HEK293 (cell line): Measurements from ENCODE around the gene TGFB1.

Source experiments
- CTCF ChIA-PET: fragments of 350-600 bp; formaldehyde crosslinking; extraction: SDS; loops from one replicate; lab custom pipeline; 2021; ENCODE audit warnings: antibody characterized with exemption; lab: Yijun Ruan, JAX
- POLR2A ChIA-PET: fragments of 300-600 bp; formaldehyde crosslinking; extraction: SDS; loops from one replicate; lab custom pipeline; 2020; ENCODE audit warnings: antibody characterized with exemption, inconsistent platforms; lab: Yijun Ruan, JAX
- H3K27ac ChIP-seq: fragments of 200-500 bp; sonication (Bioruptor generic); 2 replicates; pipeline ENCODE4 v1.5.1; 2014; ENCODE audit warnings: low read depth, low read length, control low read depth, inconsistent platforms; ENCODE audit errors: extremely low read depth
- H3K36me3 ChIP-seq, 2 experiments: fragments of 200-500 bp in 1 of 2; sonication (Bioruptor generic) in 1 of 2; 1 replicate in 1 of 2; 2 replicates in 1 of 2; pipeline ENCODE4 v1.5.1; 2014 to 2017; ENCODE audit warnings: inconsistent platforms in 2 of 2, low read length in 2 of 2; ENCODE audit not compliant: control insufficient read depth in 2 of 2, insufficient read depth in 1 of 2
- H3K4me1 ChIP-seq: fragments of 200-500 bp; sonication (Bioruptor generic); 2 replicates; pipeline ENCODE4 v1.5.1; 2014; ENCODE audit warnings: mild to moderate bottlenecking, low read length, inconsistent platforms; ENCODE audit not compliant: control insufficient read depth, insufficient read depth
- H3K4me3 ChIP-seq: 2 replicates; pipeline ENCODE4 v1.5.1; 2011; ENCODE audit warnings: low read depth, mild to moderate bottlenecking, control low read depth, low read length, moderate library complexity
- H3K9me3 ChIP-seq: fragments of 200-500 bp; sonication (Bioruptor generic); 2 replicates; pipeline ENCODE4 v1.5.1; 2014; ENCODE audit warnings: low read depth, low read length, inconsistent platforms; ENCODE audit not compliant: control insufficient read depth, insufficient read depth
- GLI4 ChIP-seq: fragments of 450-650 bp; formaldehyde crosslinking; IDR thresholded peaks from 2 replicates; pipeline ENCODE4 v1.5.1; 2016; ENCODE audit warnings: missing biosample characterization, missing genetic modification characterization
- HOXA7 ChIP-seq: sonication (generic); formaldehyde crosslinking; IDR thresholded peaks from 2 replicates; pipeline ENCODE4 v1.8.1; 2022; ENCODE audit warnings: missing genetic modification reagents, borderline replicate concordance
- KLF17 ChIP-seq: fragments of 450-650 bp; formaldehyde crosslinking; IDR thresholded peaks from 2 replicates; pipeline ENCODE4 v1.5.1; 2016; ENCODE audit warnings: missing biosample characterization, missing genetic modification characterization
- PRDM10 ChIP-seq: fragments of 450-650 bp; formaldehyde crosslinking; IDR thresholded peaks from 2 replicates; pipeline ENCODE4 v1.5.1; 2016; ENCODE audit warnings: missing biosample characterization, missing genetic modification characterization
- REPIN1 ChIP-seq: fragments of 450-650 bp; formaldehyde crosslinking; IDR thresholded peaks from 2 replicates; pipeline ENCODE4 v1.5.1; 2017; ENCODE audit warnings: missing biosample characterization, missing genetic modification characterization, low read depth
- SP7 ChIP-seq: fragments of 450-650 bp; formaldehyde crosslinking; IDR thresholded peaks from 2 replicates; pipeline ENCODE4 v1.5.1; 2016; ENCODE audit warnings: missing biosample characterization, missing genetic modification characterization
- ZBTB10 ChIP-seq: fragments of 450-650 bp; formaldehyde crosslinking; IDR thresholded peaks from 2 replicates; pipeline ENCODE4 v1.5.1; 2016; ENCODE audit warnings: missing biosample characterization, missing genetic modification characterization
- ZBTB49 ChIP-seq: fragments of 450-650 bp; formaldehyde crosslinking; IDR thresholded peaks from 2 replicates; pipeline ENCODE4 v1.5.1; 2016; ENCODE audit warnings: missing biosample characterization, missing genetic modification characterization, low read depth
- ZNF16 ChIP-seq: fragments of 450-650 bp; formaldehyde crosslinking; IDR thresholded peaks from 2 replicates; pipeline ENCODE4 v1.5.1; 2016; ENCODE audit warnings: low read depth, missing biosample characterization, missing genetic modification characterization
- ZNF23 ChIP-seq: fragments of 450-650 bp; formaldehyde crosslinking; IDR thresholded peaks from 2 replicates; pipeline ENCODE4 v1.5.1; 2016; ENCODE audit warnings: missing biosample characterization, missing genetic modification characterization, borderline replicate concordance
- ZNF394 ChIP-seq: fragments of 450-650 bp; formaldehyde crosslinking; IDR thresholded peaks from 2 replicates; pipeline ENCODE4 v1.5.1; 2016; ENCODE audit warnings: missing biosample characterization, missing genetic modification characterization, mild to moderate bottlenecking, moderate library complexity, borderline replicate concordance
- ZSCAN23 ChIP-seq: fragments of 450-650 bp; formaldehyde crosslinking; IDR thresholded peaks from 2 replicates; pipeline ENCODE4 v1.5.1; 2016; ENCODE audit warnings: missing biosample characterization, missing genetic modification characterization

TGFB1 gene

GRCh38 chr19:41356984-41357739, 3.4 kb upstream of the TGFB1 start:
- no peak overlapping the region for H3K27ac ChIP-seq
- H3K9me3 ChIP-seq: no peaks in the 10 kb centered on the region
- H3K4me1 ChIP-seq: peaks cover 5% of the 10 kb centered on the region; the same call in 1 of the 2 replicates
- POLR2A ChIA-PET: no interaction called here
- 0 out of 2 replicates have a peak, but pooled peaks have one; percentile 40 for TF ChIP-seq GLI4 (tag by site-specific recombination)
- no peak for TF ChIP-seq ZSCAN23 (tag by site-specific recombination)
- TF ChIP-seq HOXA7 (CRISPR knock-in tag): no peak
- CTCF ChIA-PET: interaction anchor here (0.7 to 2.2 kb wide), 3 partner anchors 10 to 213 kb away, joined by 4 to 8 read pairs (median 4); no protein-coding TSS in a partner anchor
- no peaks in the 10 kb centered on the region for H3K36me3 ChIP-seq
- no peak overlapping the region for H3K4me3 ChIP-seq

GRCh38 chr19:41355802-41356201, 2.1 kb upstream of the TGFB1 start:
- TF ChIP-seq SP7 (tag by site-specific recombination): peak; percentile 86; the same call in 1 of the 2 replicates
- no peak for TF ChIP-seq ZBTB49 (tag by site-specific recombination)
- no peaks in the 10 kb centered on the region for H3K36me3 ChIP-seq
- H3K4me1 ChIP-seq: peaks cover 5% of the 10 kb centered on the region; the same call in 1 of the 2 replicates
- POLR2A ChIA-PET: interaction anchor here (2.4 kb wide), 1 partner anchor 8 kb away, joined by 22 read pairs; the partner anchor contains the start of gene B9D2
- H3K4me3 ChIP-seq: no peak overlapping the region
- no peaks in the 10 kb centered on the region for H3K9me3 ChIP-seq
- CTCF ChIA-PET: interaction anchor here (0.7 to 5.3 kb wide), 6 partner anchors 8 to 721 kb away, joined by 3 to 64 read pairs (median 6); partner anchors contain the start of gene B9D2
- H3K27ac ChIP-seq: no peak overlapping the region

GRCh38 chr19:41355035-41355434, 1.3 kb upstream of the TGFB1 start:
- H3K4me3 ChIP-seq: no peak overlapping the region
- CTCF ChIA-PET: interaction anchor here (0.6 to 5.3 kb wide), 10 partner anchors 9 to 720 kb away, joined by 3 to 64 read pairs (median 4); partner anchors contain the start of genes B9D2 and DMAC2
- peaks cover 5% of the 10 kb centered on the region; the same call in 1 of the 2 replicates for H3K4me1 ChIP-seq
- no peak overlapping the region for H3K27ac ChIP-seq
- no peaks in the 10 kb centered on the region for H3K36me3 ChIP-seq
- POLR2A ChIA-PET: interaction anchor here (2.4 kb wide), 1 partner anchor 9 kb away, joined by 22 read pairs; the partner anchor contains the start of gene B9D2
- TF ChIP-seq ZNF16 (tag by site-specific recombination) (peak; percentile 91), KLF17 (tag by site-specific recombination) (no peak)
- H3K9me3 ChIP-seq: no peaks in the 10 kb centered on the region

- Histone ChIP-seq H3K4me3 (peak overlapping the region; percentile 43), H3K27ac (no peak overlapping the region; the same call in 1 of the 2 replicates), H3K9me3 (no peaks in the 10 kb centered on the region), H3K4me1 (peaks cover 5% of the 10 kb centered on the region; the same call in 1 of the 2 replicates), H3K36me3 (no peaks in the 10 kb centered on the region)
- POLR2A ChIA-PET: interaction anchor here (0.6 to 2.4 kb wide), 2 partner anchors 9 to 29 kb away, joined by 4 to 22 read pairs; partner anchors contain the start of gene B9D2
- CTCF ChIA-PET: interaction anchor here (0.6 to 5.3 kb wide), 7 partner anchors 9 to 720 kb away, joined by 3 to 64 read pairs (median 5); partner anchors contain the start of genes B9D2 and DMAC2
- TF ChIP-seq ZNF23 (tag by site-specific recombination) (no peak), REPIN1 (tag by site-specific recombination) (no peak), ZNF394 (tag by site-specific recombination) (0 out of 2 replicates have a peak, but pooled peaks have one; percentile 2), PRDM10 (tag by site-specific recombination) (no peak), ZBTB10 (peak; percentile 11; the same call in 1 of the 2 replicates)
These were observed 726 bp upstream of the TGFB1 start for GRCh38 chr19:41354343-41354953.
